Measurements from ENCODE around the gene EPB41.
A peak's percentile ranks its signal among the peaks of the same experiment; 100 is the strongest.

Gene EPB41

GRCh38 chr1:28914228-28915030 lies at the start of gene EPB41:
Gene EPB41 (plus strand): TSS chr1:28914569. CDS start chr1:28987438, 72,869 bp downstream.
- Histone ChIP-seq H2AFZ (ENCODE audit: low read depth) (peak within 1 kb of the TSS; percentile 41; the same call in 1 of the 2 replicates), H3K4me3 (IDR thresholded peaks at IDR 0.05; ENCODE audit: insufficient read depth, low read depth, low read length) (no peak within 1 kb of the TSS), H3K36me3 (ENCODE audit: insufficient read depth) (no peaks in the 10 kb centered on the region), H3K9ac (peak within 1 kb of the TSS; percentile 68), H3K27me3 (ENCODE audit: insufficient read depth, low read depth) (no peaks in the 10 kb centered on the region), H4K20me1 (ENCODE audit: insufficient read depth) (no peaks in the 10 kb centered on the region), H3K4me1 (ENCODE audit: low read depth, poor library complexity, severe bottlenecking) (peaks cover 26% of the 10 kb centered on the region), H3K27ac (peak within 1 kb of the TSS; percentile 57), H3K4me2 (peak within 1 kb of the TSS; percentile 88), H3K79me2 (ENCODE audit: insufficient read depth, low read depth) (peaks cover 38% of the 10 kb centered on the region; the same call in 1 of the 2 replicates)
- TF ChIP-seq CTCF (conservative IDR thresholded peaks at IDR 0.05; ENCODE audit: low read depth, low read length): no peak

DNA sequence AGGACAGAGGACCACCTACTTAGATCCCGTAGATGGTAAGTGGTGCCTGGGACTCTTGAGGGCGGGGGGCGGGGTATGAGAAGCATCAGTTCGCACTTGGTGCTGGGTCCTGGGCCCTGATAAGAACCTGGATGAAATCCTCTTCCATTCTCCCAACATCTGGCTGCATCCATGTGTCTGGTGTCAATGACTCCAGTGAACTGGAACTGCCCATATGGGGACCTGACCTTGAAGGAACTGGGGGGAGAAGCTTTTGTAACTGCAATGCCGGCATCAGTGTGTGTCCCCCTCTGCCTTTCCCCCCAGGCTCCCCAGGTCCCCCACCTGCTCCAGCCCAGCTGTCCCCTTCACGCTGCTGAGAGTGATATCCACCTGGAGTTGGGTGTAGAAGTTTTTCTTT lies 49.7 kb upstream of the EPB41 start:
- no peaks in the 10 kb centered on the region; the same call in 1 of the 2 replicates for H3K27me3 ChIP-seq (ENCODE audit: insufficient read depth, low read depth)
- H4K20me1 ChIP-seq (ENCODE audit: insufficient read depth): no peaks in the 10 kb centered on the region
- H3K79me2 ChIP-seq (ENCODE audit: insufficient read depth, low read depth): no peaks in the 10 kb centered on the region
- no peak overlapping the region for H3K4me2 ChIP-seq
- no peak overlapping the region for H3K27ac ChIP-seq
- H3K4me1 ChIP-seq (ENCODE audit: low read depth, poor library complexity, severe bottlenecking): no peaks in the 10 kb centered on the region
- no peak overlapping the region for H3K9ac ChIP-seq
- H3K36me3 ChIP-seq (ENCODE audit: insufficient read depth): no peaks in the 10 kb centered on the region
- no peak overlapping the region for H3K4me3 ChIP-seq (IDR thresholded peaks at IDR 0.05; ENCODE audit: insufficient read depth, low read depth, low read length)
- no peak overlapping the region for H2AFZ ChIP-seq (ENCODE audit: low read depth)
- TF ChIP-seq CTCF (conservative IDR thresholded peaks at IDR 0.05; ENCODE audit: low read depth, low read length): no peak

- Histone ChIP-seq H3K4me2 (no peak overlapping the region), H3K9ac (no peak overlapping the region), H3K27ac (no peak overlapping the region), H3K27me3 (ENCODE audit: insufficient read depth, low read depth) (no peaks in the 10 kb centered on the region; the same call in 1 of the 2 replicates), H3K79me2 (ENCODE audit: insufficient read depth, low read depth) (no peaks in the 10 kb centered on the region), H2AFZ (ENCODE audit: low read depth) (no peak overlapping the region), H3K4me1 (ENCODE audit: low read depth, poor library complexity, severe bottlenecking) (no peaks in the 10 kb centered on the region), H3K36me3 (ENCODE audit: insufficient read depth) (no peaks in the 10 kb centered on the region), H3K4me3 (IDR thresholded peaks at IDR 0.05; ENCODE audit: insufficient read depth, low read depth, low read length) (no peak overlapping the region), H4K20me1 (ENCODE audit: insufficient read depth) (no peaks in the 10 kb centered on the region)
- TF ChIP-seq CTCF (conservative IDR thresholded peaks at IDR 0.05; ENCODE audit: low read depth, low read length): no peak
These were observed 48.2 kb upstream of the EPB41 start for GRCh38 chr1:28865997-28866650.

- Histone ChIP-seq H3K4me1 (ENCODE audit: low read depth, poor library complexity, severe bottlenecking) (no peaks in the 10 kb centered on the region), H3K36me3 (ENCODE audit: insufficient read depth) (no peaks in the 10 kb centered on the region)
These were observed 46.5 kb upstream of the EPB41 start for GRCh38 chr1:28867850-28868249.

More at GRCh38 chr1:28867850-28868249, 46.5 kb upstream of the EPB41 start:
- no peak overlapping the region for H3K9ac ChIP-seq
- no peaks in the 10 kb centered on the region for H4K20me1 ChIP-seq (ENCODE audit: insufficient read depth)
- TF ChIP-seq CTCF (conservative IDR thresholded peaks at IDR 0.05; ENCODE audit: low read depth, low read length): no peak
- no peak overlapping the region for H3K27ac ChIP-seq
- no peak overlapping the region for H2AFZ ChIP-seq (ENCODE audit: low read depth)
- H3K4me3 ChIP-seq (IDR thresholded peaks at IDR 0.05; ENCODE audit: insufficient read depth, low read depth, low read length): no peak overlapping the region
- no peaks in the 10 kb centered on the region; the same call in 1 of the 2 replicates for H3K27me3 ChIP-seq (ENCODE audit: insufficient read depth, low read depth)
- H3K79me2 ChIP-seq (ENCODE audit: insufficient read depth, low read depth): no peaks in the 10 kb centered on the region
- no peak overlapping the region for H3K4me2 ChIP-seq

Data from KMS-11 (cell line).